ENCODE data around the gene EIF5B. TPM values are rescaled to one million over a fixed set of nuclear protein-coding genes. Genes with fewer than 3 reads are reported as not detected.

Gene EIF5B
- total RNA-seq, 4 donors from 2014 or later: 21.4 to 83.5 (median 33.5) TPM

DNA sequence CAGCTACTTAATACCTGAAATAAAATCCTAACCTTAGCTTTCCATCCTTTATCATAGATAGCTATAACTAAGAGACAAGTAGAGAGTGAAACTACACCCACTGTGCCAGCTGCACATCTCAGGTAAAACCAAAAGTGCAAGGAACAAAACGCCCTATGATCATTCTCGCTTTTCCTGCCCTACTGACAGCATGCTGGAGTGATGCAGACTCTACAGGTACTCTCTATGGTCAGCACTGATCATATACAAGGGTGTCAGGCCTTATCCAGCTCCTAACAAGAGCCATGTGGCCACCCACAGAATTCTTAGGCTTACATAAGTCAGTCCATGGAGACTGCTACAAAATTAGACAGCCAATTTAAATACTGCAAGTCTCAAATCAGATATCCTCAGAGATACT, 107.0 kb downstream of the EIF5B start:
- no peak overlapping the region for H3K4me3 ChIP-seq
- no peak for TF ChIP-seq POLR2A (IDR thresholded peaks at IDR 0.05)
- TF ChIP-seq, protein P1, sequence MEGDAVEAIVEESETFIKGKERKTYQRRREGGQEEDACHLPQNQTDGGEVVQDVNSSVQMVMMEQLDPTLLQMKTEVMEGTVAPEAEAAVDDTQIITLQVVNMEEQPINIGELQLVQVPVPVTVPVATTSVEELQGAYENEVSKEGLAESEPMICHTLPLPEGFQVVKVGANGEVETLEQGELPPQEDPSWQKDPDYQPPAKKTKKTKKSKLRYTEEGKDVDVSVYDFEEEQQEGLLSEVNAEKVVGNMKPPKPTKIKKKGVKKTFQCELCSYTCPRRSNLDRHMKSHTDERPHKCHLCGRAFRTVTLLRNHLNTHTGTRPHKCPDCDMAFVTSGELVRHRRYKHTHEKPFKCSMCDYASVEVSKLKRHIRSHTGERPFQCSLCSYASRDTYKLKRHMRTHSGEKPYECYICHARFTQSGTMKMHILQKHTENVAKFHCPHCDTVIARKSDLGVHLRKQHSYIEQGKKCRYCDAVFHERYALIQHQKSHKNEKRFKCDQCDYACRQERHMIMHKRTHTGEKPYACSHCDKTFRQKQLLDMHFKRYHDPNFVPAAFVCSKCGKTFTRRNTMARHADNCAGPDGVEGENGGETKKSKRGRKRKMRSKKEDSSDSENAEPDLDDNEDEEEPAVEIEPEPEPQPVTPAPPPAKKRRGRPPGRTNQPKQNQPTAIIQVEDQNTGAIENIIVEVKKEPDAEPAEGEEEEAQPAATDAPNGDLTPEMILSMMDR (IDR thresholded peaks at IDR 0.05): no peak
- H3K36me3 ChIP-seq: no peaks in the 10 kb centered on the region
- no peaks in the 10 kb centered on the region for H3K27me3 ChIP-seq
- H3K4me1 ChIP-seq: no peaks in the 10 kb centered on the region
- intact Hi-C loops (cut with DNase I; ENCODE audit: low total_unique reads): no loop called here
- DNase-seq: no peak
- no peak overlapping the region for H3K27ac ChIP-seq
- no peaks in the 10 kb centered on the region for H3K9me3 ChIP-seq

DNA sequence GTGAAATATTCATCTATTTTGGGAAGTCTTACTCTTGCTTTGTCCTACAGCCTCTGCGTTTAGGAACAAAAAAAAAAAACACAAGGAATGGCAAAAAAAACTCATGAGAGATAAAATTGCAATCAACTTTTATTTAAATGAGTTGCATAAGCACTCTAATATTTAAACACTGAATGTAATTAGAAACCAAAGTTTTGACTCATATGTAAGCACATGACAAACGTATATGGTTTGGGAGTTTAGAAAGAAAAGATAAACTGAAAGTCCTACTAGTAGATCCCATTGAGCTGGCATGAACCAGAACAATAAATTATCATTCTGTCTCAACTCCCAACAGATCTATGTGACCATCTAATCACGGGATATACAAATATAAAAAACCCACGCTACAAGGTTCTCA, 107.9 kb downstream of the EIF5B start:
- H3K4me1 ChIP-seq: no peaks in the 10 kb centered on the region
- H3K9me3 ChIP-seq: no peaks in the 10 kb centered on the region
- TF ChIP-seq, protein P1 (IDR thresholded peaks at IDR 0.05): no peak
- no peak for TF ChIP-seq POLR2A (IDR thresholded peaks at IDR 0.05)
- H3K27ac ChIP-seq: no peak overlapping the region
- H3K27me3 ChIP-seq: no peaks in the 10 kb centered on the region
- H3K4me3 ChIP-seq: no peak overlapping the region
- DNase-seq: no peak
- H3K36me3 ChIP-seq: no peaks in the 10 kb centered on the region
- intact Hi-C loops (cut with DNase I; ENCODE audit: low total_unique reads): no loop called here

DNA sequence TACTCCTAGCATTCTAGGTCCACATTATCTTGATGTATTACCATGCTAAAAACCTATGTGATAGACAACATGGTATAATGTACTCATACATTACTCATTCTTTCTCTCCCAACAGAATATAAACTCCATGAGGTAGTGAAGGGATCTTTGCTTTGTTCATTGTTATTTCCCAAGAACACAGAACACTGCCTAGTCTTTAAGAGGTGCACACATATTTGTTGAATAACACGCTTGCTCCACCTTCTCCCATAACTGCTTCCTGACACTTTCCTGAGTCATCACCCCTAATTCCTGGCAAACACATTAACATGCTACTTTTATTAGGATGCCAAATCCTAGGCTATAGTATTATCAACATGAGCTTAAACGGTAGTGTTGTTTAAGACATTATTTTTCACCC, 111.4 kb downstream of the EIF5B start:
- H3K36me3 ChIP-seq: no peaks in the 10 kb centered on the region
- no peaks in the 10 kb centered on the region for H3K27me3 ChIP-seq
- TF ChIP-seq, protein P1 (IDR thresholded peaks at IDR 0.05): no peak
- TF ChIP-seq POLR2A (IDR thresholded peaks at IDR 0.05): no peak
- H3K4me1 ChIP-seq: no peaks in the 10 kb centered on the region
- DNase-seq: no peak
- no peak overlapping the region for H3K4me3 ChIP-seq
- H3K9me3 ChIP-seq: no peaks in the 10 kb centered on the region
- H3K27ac ChIP-seq: no peak overlapping the region
- intact Hi-C loops (cut with DNase I; ENCODE audit: low total_unique reads): no loop called here

DNA sequence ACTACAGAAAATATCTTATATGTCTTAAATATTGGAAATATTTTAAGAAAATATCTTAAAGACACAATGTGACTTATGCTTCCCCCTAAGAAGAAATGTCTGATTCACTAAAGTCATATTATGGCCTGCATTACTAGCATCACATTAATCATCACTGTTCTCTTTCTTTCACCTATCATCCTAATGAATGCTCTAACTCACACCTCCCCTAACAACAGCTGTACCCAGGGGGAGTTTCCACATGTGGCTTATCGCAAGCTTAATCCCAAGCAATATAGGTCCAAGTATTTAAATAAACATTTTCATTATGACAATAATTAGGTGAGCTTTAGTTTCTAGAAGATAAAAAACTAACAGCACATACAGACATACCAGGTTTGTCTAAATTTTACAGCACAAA, 113.0 kb downstream of the EIF5B start:
- Histone ChIP-seq H3K9me3 (no peaks in the 10 kb centered on the region), H3K27me3 (no peaks in the 10 kb centered on the region), H3K36me3 (no peaks in the 10 kb centered on the region), H3K4me3 (no peak overlapping the region), H3K27ac (no peak overlapping the region), H3K4me1 (no peaks in the 10 kb centered on the region)
- DNase-seq: no peak
- TF ChIP-seq, protein P1 (IDR thresholded peaks at IDR 0.05): no peak
- TF ChIP-seq POLR2A (IDR thresholded peaks at IDR 0.05): no peak
- intact Hi-C loops (cut with DNase I; ENCODE audit: low total_unique reads): no loop called here

Other genes starting within 250 kb of the EIF5B start
- gene C2orf15, start 195.7 kb upstream of the EIF5B start, total RNA-seq: 1 to 10 TPM in 2 of 4 donors, not detected in 2; 1.6 to 2.8 TPM
- gene TSGA10, start 182.4 kb upstream of the EIF5B start, total RNA-seq: 10 to 100 TPM in 3 of 4 donors, 1 to 10 TPM in 1; 5.9 to 22.5 (median 16.2) TPM
- gene LIPT1, start 182.4 kb upstream of the EIF5B start, total RNA-seq: 100 to 1,000 TPM in 1 of 4 donors, 10 to 100 TPM in 2, 1 to 10 TPM in 1; 6.8 to 140 (median 11.0) TPM
- 10 to 100 TPM in 3 of 4 donors, 1 to 10 TPM in 1; 6.2 to 41.0 (median 22.7) TPM for gene MITD1, start 156.3 kb upstream of the EIF5B start, total RNA-seq
- gene MRPL30, start 156.2 kb upstream of the EIF5B start, total RNA-seq: 10 to 100 TPM; 27.2 to 47.7 (median 28.8) TPM
- not detected for gene LYG2, start 81.7 kb upstream of the EIF5B start, total RNA-seq
- gene LYG1, start 36.2 kb upstream of the EIF5B start, total RNA-seq: 1 to 10 TPM in 2 of 4 donors, under 1 TPM in 2; 0.29 to 3.0 (median 1.1) TPM
- 10 to 100 TPM; 31.8 to 75.8 (median 36.2) TPM for gene TXNDC9, start 1.1 kb upstream of the EIF5B start, total RNA-seq
- gene REV1, start 152.6 kb downstream of the EIF5B start, total RNA-seq: 100 to 1,000 TPM in 1 of 4 donors, 10 to 100 TPM in 3; 20.7 to 132 (median 65.4) TPM